BJ (cell line): ENCODE data around the gene CCT2. TPM values are rescaled to one million over a fixed set of nuclear protein-coding genes. Genes with fewer than 3 reads are reported as not detected.

Experiments
- CTCF ChIA-PET: fragments of 350-600 bp; formaldehyde crosslinking; extraction: SDS; loops from one replicate; lab custom pipeline; 2021; ENCODE audit warnings: antibody characterized with exemption, inconsistent platforms; lab: Yijun Ruan, JAX
- POLR2A ChIA-PET: fragments of 300-600 bp; sonication (Branson Sonifier 250); formaldehyde crosslinking; extraction: SDS; loops from one replicate; lab custom pipeline; 2021; ENCODE audit warnings: antibody characterized with exemption; lab: Charles Lee
- DNase-seq: peaks from one replicate; pipeline ENCODE4 v3.0.0-alpha.2; 2011; ENCODE audit warnings: low read depth
- H3K27me3 ChIP-seq: 2 replicates; pipeline ENCODE4 v1.6.0; 2011; ENCODE audit warnings: low read length; ENCODE audit not compliant: control insufficient read depth, insufficient read depth
- H3K36me3 ChIP-seq: 2 replicates; pipeline ENCODE4 v1.5.1; 2011; ENCODE audit warnings: low read length; ENCODE audit not compliant: control insufficient read depth, insufficient read depth
- H3K4me3 ChIP-seq: 2 replicates; pipeline ENCODE4 v1.5.1; 2011; ENCODE audit warnings: low read depth, mild to moderate bottlenecking, control low read depth, low read length
- polyA plus RNA-seq: library from polyadenylated mRNA; depleted of rRNA; stranded (reverse); fragments of >200 nt; gene quantifications from 2 replicates; pipeline ENCODE4 v1.2.3, GENCODE V29; 2011
- TF ChIP-seq, protein P1 (sequence below): IDR thresholded peaks from 2 replicates; pipeline ENCODE4 v1.5.1; 2011; ENCODE audit warnings: low read depth, mild to moderate bottlenecking, control low read depth, inconsistent platforms, low read length, moderate library complexity; ENCODE audit not compliant: insufficient read depth

CCT2 gene
- polyA plus RNA-seq, 1 experiment, result 228 TPM

DNA sequence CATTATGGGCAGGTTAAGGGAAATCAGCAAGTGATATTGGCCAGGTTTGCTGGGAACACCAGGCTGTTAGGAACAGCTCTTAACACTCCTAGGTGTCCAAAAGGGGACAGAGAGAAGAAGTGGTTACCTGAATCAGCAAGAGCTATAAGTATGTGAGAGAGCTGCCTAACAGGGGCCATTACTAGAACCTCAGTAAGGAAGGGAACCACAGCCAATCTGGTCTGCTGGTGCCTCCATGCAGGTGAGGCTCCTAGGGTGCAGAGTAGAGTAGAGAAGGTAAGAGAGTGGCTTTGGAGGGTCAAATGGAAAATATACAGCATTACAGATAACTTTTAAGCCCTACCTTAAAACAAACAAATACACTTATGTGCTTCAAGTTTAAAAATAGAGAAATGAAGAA is 36.6 kb upstream of the CCT2 start:
- Histone ChIP-seq H3K27me3 (no peaks in the 10 kb centered on the region), H3K36me3 (no peaks in the 10 kb centered on the region; the same call in 1 of the 2 replicates), H3K4me3 (no peak overlapping the region)
- no peak for DNase-seq
- TF ChIP-seq, protein P1, sequence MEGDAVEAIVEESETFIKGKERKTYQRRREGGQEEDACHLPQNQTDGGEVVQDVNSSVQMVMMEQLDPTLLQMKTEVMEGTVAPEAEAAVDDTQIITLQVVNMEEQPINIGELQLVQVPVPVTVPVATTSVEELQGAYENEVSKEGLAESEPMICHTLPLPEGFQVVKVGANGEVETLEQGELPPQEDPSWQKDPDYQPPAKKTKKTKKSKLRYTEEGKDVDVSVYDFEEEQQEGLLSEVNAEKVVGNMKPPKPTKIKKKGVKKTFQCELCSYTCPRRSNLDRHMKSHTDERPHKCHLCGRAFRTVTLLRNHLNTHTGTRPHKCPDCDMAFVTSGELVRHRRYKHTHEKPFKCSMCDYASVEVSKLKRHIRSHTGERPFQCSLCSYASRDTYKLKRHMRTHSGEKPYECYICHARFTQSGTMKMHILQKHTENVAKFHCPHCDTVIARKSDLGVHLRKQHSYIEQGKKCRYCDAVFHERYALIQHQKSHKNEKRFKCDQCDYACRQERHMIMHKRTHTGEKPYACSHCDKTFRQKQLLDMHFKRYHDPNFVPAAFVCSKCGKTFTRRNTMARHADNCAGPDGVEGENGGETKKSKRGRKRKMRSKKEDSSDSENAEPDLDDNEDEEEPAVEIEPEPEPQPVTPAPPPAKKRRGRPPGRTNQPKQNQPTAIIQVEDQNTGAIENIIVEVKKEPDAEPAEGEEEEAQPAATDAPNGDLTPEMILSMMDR, result no peak
- POLR2A ChIA-PET, result no interaction called here
- CTCF ChIA-PET, result interaction anchor here (0.6 to 1.3 kb wide), 3 partner anchors 50 to 161 kb away, joined by 3 read pairs; partner anchors contain the start of gene FRS2

DNA sequence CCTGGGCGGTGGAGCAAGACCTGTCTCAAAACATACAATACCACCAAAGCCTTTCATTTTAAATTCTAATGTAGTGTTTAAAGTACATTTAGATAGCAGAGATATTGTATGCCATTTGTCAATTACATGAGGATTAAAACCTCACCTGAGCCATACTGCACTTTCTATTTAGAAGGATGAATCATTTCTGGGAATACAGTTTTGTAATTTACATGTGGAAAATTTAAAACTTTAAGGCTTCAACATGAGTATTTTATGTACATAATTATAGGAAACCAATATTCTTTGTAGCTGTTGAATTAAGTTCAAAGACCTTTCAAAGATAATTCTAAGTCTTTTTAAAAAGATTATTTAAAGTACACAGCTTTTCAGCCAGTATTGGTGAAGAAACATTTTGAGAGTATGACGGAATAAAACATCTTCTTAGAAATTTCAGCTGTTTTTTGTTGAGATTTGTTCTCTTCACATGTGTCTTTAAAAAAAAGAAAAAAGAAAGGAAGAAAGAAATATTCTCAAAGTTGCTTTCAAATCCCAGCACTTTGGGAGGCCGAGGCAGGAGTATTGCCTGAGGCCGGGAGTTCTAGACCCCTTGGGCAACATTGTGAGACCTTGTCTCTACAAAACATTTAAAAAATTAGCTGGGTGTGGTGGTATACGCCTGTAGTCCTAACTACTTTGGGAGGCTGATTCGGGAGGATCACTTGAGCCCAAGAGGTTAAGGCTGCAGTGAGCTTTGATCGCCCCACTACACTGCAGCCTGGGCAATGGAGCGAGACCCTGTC is 34.5 kb upstream of the CCT2 start:
- ChIA-PET CTCF (no interaction called here), POLR2A (no interaction called here)
- no peak for DNase-seq
- Histone ChIP-seq H3K4me3 (no peak overlapping the region), H3K27me3 (no peaks in the 10 kb centered on the region), H3K36me3 (no peaks in the 10 kb centered on the region; the same call in 1 of the 2 replicates)
- TF ChIP-seq, protein P1, result no peak

DNA sequence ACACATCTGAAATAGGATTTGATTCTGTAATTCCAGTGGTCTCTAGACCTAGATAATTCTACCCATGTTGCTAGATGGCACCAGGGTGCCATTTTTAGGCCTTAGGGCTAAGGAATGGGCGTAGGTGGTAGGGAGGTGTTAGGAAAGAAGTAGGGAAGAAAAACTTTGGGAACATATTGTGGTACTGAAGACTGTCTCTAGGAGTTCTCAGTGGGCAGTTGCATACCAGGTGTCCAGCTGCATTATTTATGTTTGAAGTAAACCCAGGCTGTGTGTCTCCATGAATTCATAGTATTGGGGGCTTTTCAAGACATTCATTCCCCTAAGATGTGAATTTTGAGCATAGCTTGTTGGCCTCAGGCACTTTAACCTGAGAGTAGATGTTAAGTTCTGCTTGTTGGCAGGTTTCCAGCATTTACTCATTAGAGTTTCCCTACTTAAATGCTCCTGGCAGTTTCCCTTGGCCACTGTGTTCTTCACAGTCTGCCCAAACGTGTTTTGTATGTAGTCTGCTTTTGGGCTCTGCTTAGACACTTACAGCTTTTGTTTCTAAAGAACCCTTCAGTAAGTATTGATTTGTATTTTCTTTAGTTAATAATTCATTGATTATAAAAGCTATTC is 31.5 kb upstream of the CCT2 start:
- no peak for DNase-seq
- no peaks in the 10 kb centered on the region; the same call in 1 of the 2 replicates for H3K36me3 ChIP-seq
- H3K4me3 ChIP-seq, result no peak overlapping the region
- CTCF ChIA-PET, result interaction anchor here (1.1 to 1.3 kb wide), 2 partner anchors 19 to 165 kb away, joined by 3 to 4 read pairs; no protein-coding TSS in a partner anchor
- TF ChIP-seq, protein P1, result no peak
- H3K27me3 ChIP-seq, result no peaks in the 10 kb centered on the region
- POLR2A ChIA-PET, result no interaction called here

DNA sequence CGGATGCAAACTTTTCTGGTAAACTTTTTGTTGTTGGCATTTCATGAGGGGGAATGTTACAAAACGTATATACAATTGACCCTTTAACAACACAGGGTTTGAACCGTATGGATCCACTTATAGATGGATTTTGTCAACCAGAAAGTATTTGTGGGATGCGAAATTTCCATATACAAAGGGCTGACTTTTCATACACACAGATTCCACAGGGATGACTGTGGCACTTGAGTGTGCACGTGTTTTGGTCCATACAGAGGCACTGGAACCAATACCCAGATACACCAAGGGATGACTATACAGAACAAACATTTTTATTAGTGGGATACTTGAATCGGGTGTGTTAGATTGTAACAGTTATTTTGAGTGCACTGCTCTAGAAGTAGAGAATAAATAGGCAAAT is 29.8 kb upstream of the CCT2 start:
- Histone ChIP-seq H3K27me3 (no peaks in the 10 kb centered on the region), H3K36me3 (no peaks in the 10 kb centered on the region; the same call in 1 of the 2 replicates), H3K4me3 (no peak overlapping the region)
- peak; percentile 84 for DNase-seq
- TF ChIP-seq, protein P1, result no peak
- ChIA-PET POLR2A (no interaction called here), CTCF (interaction anchor here (0.5 to 1.3 kb wide), 4 partner anchors 8 to 860 kb away, joined by 3 read pairs; no protein-coding TSS in a partner anchor)

DNA sequence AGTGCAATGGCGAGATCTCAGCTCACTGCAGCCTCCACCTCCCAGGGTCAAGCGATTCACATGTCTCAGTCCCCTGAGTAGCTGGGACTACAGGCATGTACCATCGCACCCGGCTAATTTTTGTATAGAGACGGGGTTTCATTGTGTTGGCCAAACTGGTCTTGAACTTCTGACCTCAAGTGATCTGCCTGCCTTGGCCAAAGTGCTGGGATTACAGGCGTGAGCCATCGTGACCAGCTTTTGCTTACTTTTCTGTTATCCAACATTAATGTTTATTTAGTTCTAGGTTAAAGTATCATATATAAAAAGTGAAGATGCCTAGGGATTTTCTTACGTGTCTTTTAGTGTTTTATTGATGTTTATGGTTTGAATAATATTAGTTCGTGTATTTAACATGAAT is 28.9 kb upstream of the CCT2 start:
- H3K27me3 ChIP-seq, result no peaks in the 10 kb centered on the region
- POLR2A ChIA-PET, result no interaction called here

More for the DNA sequence above, 28.9 kb upstream of the CCT2 start:
- Histone ChIP-seq H3K36me3 (no peaks in the 10 kb centered on the region; the same call in 1 of the 2 replicates), H3K4me3 (no peak overlapping the region)
- CTCF ChIA-PET, result interaction anchor here (1.2 kb wide), 1 partner anchor 33 kb away, joined by 3 read pairs; no protein-coding TSS in a partner anchor
- no peak for DNase-seq
- TF ChIP-seq, protein P1, result no peak
